Body of pancreas (tissue), 4 donors: Measurements from ENCODE around the gene PDLIM5. TPM values are rescaled to one million over a fixed set of nuclear protein-coding genes. Genes with fewer than 3 reads are reported as not detected.
"Not testable (repeated sequence)": the region's sequence is repeated elsewhere in the genome, so short reads cannot be mapped to it uniquely, and the experiment has no call there.

Experiments
- ATAC-seq: fragments of 150-250 bp; one replicate; pipeline ENCODE4 v1.9.1; 2016
- DNase-seq, 4 donors: peaks; one replicate each; pipeline ENCODE4 v3.0.0-alpha.2; 2019
- H3K27ac ChIP-seq, 4 donors: fragments of 200-600 bp; sonication (generic); 1 replicate in 3 of 4; 2 replicates in 1 of 4; pipeline versions ENCODE4 v1.5.1 to v1.6.1; 2016 to 2019; ENCODE audit warnings: mild to moderate bottlenecking in 1 of 4, mixed read lengths in 1 of 4, moderate library complexity in 1 of 4
- H3K27me3 ChIP-seq, 2 donors: fragments of 200-600 bp; sonication (generic); one replicate each; pipeline ENCODE4 v1.6.0; 2016; ENCODE audit warnings: mild to moderate bottlenecking in 1 of 2
- H3K36me3 ChIP-seq, 2 donors: fragments of 200-600 bp; sonication (generic); replicated peaks in 1 of 2; 2 replicates each; pipeline ENCODE4 v1.5.1; 2016; ENCODE audit warnings: low read depth in 2 of 2; ENCODE audit not compliant: insufficient read depth in 1 of 2
- H3K4me1 ChIP-seq: fragments of 200-600 bp; sonication (generic); one replicate; pipeline ENCODE4 v1.6.0; 2016
- H3K4me3 ChIP-seq, 2 donors: fragments of 200-600 bp; sonication (generic); 1 replicate in 1 of 2; 2 replicates in 1 of 2; pipeline ENCODE4 v1.5.1; 2016 to 2019
- H3K9me3 ChIP-seq, 3 donors: fragments of 200-600 bp; sonication (generic); 1 replicate in 2 of 3; 2 replicates in 1 of 3; pipeline ENCODE4 v1.5.1; 2016
- POLR2A ChIP-seq, 3 donors: fragments of 450-650 bp; IDR thresholded peaks; one replicate each; pipeline ENCODE4 v1.6.1; 2016; ENCODE audit warnings: antibody characterized with exemption in 3 of 3, mild to moderate bottlenecking in 2 of 3
- WGBS, 2 donors: methylation state at CpG; one replicate each; pipeline ENCODE4 v1.1.5; 2017; 5-methylcytosine and 5-hydroxymethylcytosine counted together
- intact Hi-C: fragments of 100-400 bp; cut with DNase I; formaldehyde crosslinking; loops from one replicate; pipeline ENCODE4 v1.15.1; 2023
- total RNA-seq, 2 donors: library from RNA; depleted of rRNA; stranded (reverse); fragments of >200 nt; gene quantifications; one replicate each; pipeline ENCODE4 v1.1.0, GENCODE V29; 2016
- TF ChIP-seq, protein P1 (sequence below), 7 experiments: fragments of 450-650 bp in 4 of 7; fragments of 200-600 bp in 3 of 7; sonication (generic) in 3 of 7; IDR thresholded peaks; one replicate each; pipeline ENCODE4 v1.5.1; 2016 to 2019; ENCODE audit warnings: antibody characterized with exemption in 7 of 7

The PDLIM5 gene
- total RNA-seq, 2 donors from 2014 or later: 44.2 to 70.3 TPM

DNA sequence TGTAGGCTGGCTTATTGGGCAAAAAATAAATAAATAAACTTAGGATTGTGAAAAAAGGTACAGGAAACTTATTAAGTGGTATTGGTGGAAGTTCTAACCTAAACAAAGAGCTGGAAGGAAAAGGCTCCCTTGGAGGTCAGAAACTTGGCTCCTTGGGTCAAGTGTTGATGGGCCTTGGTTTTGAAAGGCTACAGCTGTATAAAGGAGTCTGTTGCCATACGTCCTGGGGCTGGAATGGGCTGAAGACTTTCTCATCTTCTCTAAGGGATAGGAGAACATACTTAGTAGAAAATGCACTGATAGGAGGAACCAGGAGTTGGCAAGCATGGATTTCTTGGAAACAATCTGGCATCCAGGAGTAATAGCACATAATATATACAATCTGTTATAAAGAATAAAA lies 56.6 kb downstream of the PDLIM5 start:
- Histone ChIP-seq H3K4me3 (no peak overlapping the region), H3K4me1 (peaks cover 28% of the 10 kb centered on the region), H3K9me3 (no peaks in the 10 kb centered on the region), H3K27me3 (no peaks in the 10 kb centered on the region), H3K36me3 (no peaks in the 10 kb centered on the region), H3K27ac (peak overlapping the region in 1 of 4 donors; percentile 40)
- no peak for DNase-seq
- ATAC-seq: no peak
- intact Hi-C loops: no loop called here
- TF ChIP-seq POLR2A (IDR thresholded peaks at IDR 0.05): no peak
- TF ChIP-seq, protein P1, sequence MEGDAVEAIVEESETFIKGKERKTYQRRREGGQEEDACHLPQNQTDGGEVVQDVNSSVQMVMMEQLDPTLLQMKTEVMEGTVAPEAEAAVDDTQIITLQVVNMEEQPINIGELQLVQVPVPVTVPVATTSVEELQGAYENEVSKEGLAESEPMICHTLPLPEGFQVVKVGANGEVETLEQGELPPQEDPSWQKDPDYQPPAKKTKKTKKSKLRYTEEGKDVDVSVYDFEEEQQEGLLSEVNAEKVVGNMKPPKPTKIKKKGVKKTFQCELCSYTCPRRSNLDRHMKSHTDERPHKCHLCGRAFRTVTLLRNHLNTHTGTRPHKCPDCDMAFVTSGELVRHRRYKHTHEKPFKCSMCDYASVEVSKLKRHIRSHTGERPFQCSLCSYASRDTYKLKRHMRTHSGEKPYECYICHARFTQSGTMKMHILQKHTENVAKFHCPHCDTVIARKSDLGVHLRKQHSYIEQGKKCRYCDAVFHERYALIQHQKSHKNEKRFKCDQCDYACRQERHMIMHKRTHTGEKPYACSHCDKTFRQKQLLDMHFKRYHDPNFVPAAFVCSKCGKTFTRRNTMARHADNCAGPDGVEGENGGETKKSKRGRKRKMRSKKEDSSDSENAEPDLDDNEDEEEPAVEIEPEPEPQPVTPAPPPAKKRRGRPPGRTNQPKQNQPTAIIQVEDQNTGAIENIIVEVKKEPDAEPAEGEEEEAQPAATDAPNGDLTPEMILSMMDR (IDR thresholded peaks at IDR 0.05): no peak
- WGBS, 2 donors: 29 to 41% methylated on average over 1 of the region's 1 CpG

DNA sequence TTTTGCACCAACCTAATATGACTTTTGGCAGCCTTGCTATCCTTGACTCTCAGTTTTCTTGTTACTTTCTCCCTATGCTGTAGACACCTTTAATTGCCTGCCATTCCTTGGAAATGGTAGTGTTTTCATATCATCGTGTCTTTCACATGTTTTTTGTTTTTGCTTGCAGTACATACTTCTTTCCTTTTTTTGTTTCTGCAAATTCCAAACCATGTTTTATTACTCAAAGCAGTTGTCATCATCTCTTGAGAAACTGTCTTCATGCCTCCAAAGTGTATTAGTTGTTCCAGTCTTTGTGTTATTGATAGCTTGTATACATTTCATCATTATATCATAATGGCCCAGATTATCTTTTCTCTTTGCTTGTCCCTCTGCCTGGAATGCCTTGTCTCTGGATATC lies 57.1 kb downstream of the PDLIM5 start:
- H3K27me3 ChIP-seq: no peaks in the 10 kb centered on the region
- no peak for DNase-seq
- no peaks in the 10 kb centered on the region for H3K9me3 ChIP-seq
- TF ChIP-seq POLR2A (IDR thresholded peaks at IDR 0.05): no peak
- TF ChIP-seq, protein P1 (IDR thresholded peaks at IDR 0.05): no peak
- intact Hi-C loops: no loop called here
- H3K27ac ChIP-seq: peak overlapping the region in 1 of 4 donors; percentile 40
- no peak overlapping the region for H3K4me3 ChIP-seq
- H3K36me3 ChIP-seq: no peaks in the 10 kb centered on the region
- WGBS, 2 donors: 48 to 64% methylated on average over 1 of the region's 1 CpG
- H3K4me1 ChIP-seq: peaks cover 28% of the 10 kb centered on the region
- ATAC-seq: no peak

DNA sequence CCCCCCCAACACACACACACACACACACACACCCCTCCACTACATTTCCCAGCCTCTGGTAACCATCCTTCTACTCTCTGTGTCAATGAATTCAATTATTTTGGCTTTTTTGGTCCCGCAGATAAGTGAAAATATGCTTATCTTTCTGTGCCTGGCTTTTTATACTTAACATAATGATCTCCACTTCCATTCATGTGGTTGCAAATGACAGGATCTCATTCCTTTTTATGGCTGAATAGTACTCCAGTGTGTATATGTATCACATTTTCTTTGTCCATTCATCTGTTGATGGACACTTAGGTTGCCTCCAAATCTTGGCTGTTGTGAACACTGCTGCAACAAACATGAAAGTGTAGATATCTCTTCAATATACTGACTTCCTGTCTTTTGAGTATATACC lies 59.8 kb downstream of the PDLIM5 start:
- H3K36me3 ChIP-seq: no peaks in the 10 kb centered on the region
- no peaks in the 10 kb centered on the region for H3K27me3 ChIP-seq
- peaks cover 32% of the 10 kb centered on the region for H3K4me1 ChIP-seq
- TF ChIP-seq, protein P1 (IDR thresholded peaks at IDR 0.05): no peak
- no peak for TF ChIP-seq POLR2A (IDR thresholded peaks at IDR 0.05)
- no peak for DNase-seq
- H3K27ac ChIP-seq: no peak overlapping the region
- intact Hi-C loops: no loop called here
- no peak overlapping the region for H3K4me3 ChIP-seq
- H3K9me3 ChIP-seq: no peaks in the 10 kb centered on the region
- ATAC-seq: no peak
- 100% methylated on average over 1 of the region's 1 CpG for WGBS, 2 donors

DNA sequence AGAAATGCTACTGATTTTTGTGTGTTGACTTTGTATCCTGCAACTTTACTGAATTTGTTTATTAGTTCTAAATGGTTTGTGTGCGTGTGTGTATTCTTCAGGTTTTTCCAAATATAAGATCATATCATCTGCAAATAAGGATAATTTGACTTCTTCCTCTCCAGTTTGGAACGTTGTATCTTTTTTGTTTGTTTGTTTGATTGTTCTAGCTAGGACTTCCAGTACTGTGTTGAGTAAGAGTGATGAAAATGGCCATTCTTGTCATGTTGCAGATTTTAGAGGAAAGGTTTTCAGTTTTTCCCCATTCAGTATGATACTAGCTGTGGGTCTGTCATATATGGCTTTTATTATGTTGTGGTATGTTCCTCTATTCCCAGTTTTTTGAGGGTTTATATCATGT lies 61.8 kb downstream of the PDLIM5 start:
- H3K27ac ChIP-seq, ATAC-seq, H3K9me3 ChIP-seq, H3K27me3 ChIP-seq, H3K4me3 ChIP-seq, intact Hi-C loops, H3K36me3 ChIP-seq, DNase-seq: not testable (repeated sequence)
- peaks cover 13% of the 10 kb centered on the region for H3K4me1 ChIP-seq
- 73 to 76% methylated on average over 2 of the region's 2 CpGs for WGBS, 2 donors

DNA sequence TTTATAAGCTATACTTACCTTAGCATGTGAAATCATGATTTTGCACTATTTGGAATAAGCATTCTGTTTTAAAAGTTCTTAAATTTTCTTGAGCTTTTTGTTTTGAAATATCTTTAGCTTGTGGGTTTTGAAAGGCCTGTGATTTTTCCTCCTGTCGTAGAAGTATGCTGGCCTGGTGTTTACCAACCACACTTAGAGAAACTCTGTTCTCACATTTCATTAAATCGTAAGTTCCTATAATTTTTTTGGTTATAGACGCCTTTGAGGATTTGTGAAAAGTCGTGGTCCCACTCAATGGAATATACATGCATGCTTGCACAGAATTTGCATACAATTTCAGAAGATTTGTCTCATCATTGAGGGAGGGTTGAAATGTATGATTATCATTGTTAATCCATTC lies 63.6 kb downstream of the PDLIM5 start:
- whole genome bisulfite sequencing, 2 donors: 64 to 65% methylated on average over 4 of the region's 4 CpGs
- intact Hi-C loops: no loop called here
- DNase-seq (no peak), ATAC-seq (no peak)
- peaks cover 21% of the 10 kb centered on the region for H3K4me1 ChIP-seq
- H3K36me3 ChIP-seq: no peaks in the 10 kb centered on the region
- H3K27ac ChIP-seq: no peak overlapping the region
- TF ChIP-seq, protein P1 (IDR thresholded peaks at IDR 0.05): no peak
- no peak for TF ChIP-seq POLR2A (IDR thresholded peaks at IDR 0.05)
- H3K27me3 ChIP-seq: no peaks in the 10 kb centered on the region
- H3K9me3 ChIP-seq: no peaks in the 10 kb centered on the region
- no peak overlapping the region for H3K4me3 ChIP-seq
